GM23248 (cell line): ENCODE data around the gene UST. TPM values are rescaled to one million over a fixed set of nuclear protein-coding genes. Genes with fewer than 3 reads are reported as not detected.
A peak's percentile ranks its signal among the peaks of the same experiment; 100 is the strongest.
"Not testable (repeated sequence)": the region's sequence is repeated elsewhere in the genome, so short reads cannot be mapped to it uniquely, and the experiment has no call there.

Experiments
- DNase-seq: peaks from one replicate; pipeline ENCODE4 v3.0.0-alpha.2; 2015
- H2AFZ ChIP-seq: fragments of 200-600 bp; sonication (generic); 2 replicates; pipeline ENCODE4 v1.6.1; 2016; ENCODE audit warnings: antibody characterized with exemption
- H3F3A ChIP-seq: fragments of 200-600 bp; sonication (generic); 2 replicates; pipeline ENCODE4 v1.6.1; 2016; ENCODE audit warnings: mild to moderate bottlenecking, antibody characterized with exemption, mixed run types; ENCODE audit not compliant: insufficient read depth
- H3K27ac ChIP-seq: fragments of 200-600 bp; sonication (generic); 2 replicates; pipeline ENCODE4 v1.5.1; 2016; ENCODE audit warnings: mild to moderate bottlenecking
- H3K27me3 ChIP-seq: fragments of 200-600 bp; sonication (generic); replicated peaks from 2 replicates; pipeline ENCODE4 v1.6.1; 2016; ENCODE audit warnings: mild to moderate bottlenecking; ENCODE audit not compliant: insufficient read depth
- H3K36me3 ChIP-seq: fragments of 200-600 bp; sonication (generic); 2 replicates; pipeline ENCODE4 v1.6.1; 2016; ENCODE audit warnings: low read depth, mild to moderate bottlenecking
- H3K4me1 ChIP-seq: fragments of 200-600 bp; sonication (generic); 2 replicates; pipeline ENCODE4 v1.6.1; 2016; ENCODE audit warnings: mild to moderate bottlenecking; ENCODE audit not compliant: insufficient read depth
- H3K4me2 ChIP-seq: fragments of 200-600 bp; sonication (generic); one replicate; pipeline ENCODE4 v1.6.1; 2016; ENCODE audit warnings: mild to moderate bottlenecking; ENCODE audit not compliant: unreplicated experiment
- H3K4me3 ChIP-seq: fragments of 200-600 bp; sonication (generic); 2 replicates; pipeline ENCODE4 v1.5.1; 2016; ENCODE audit warnings: mild to moderate bottlenecking
- H3K79me2 ChIP-seq: fragments of 200-600 bp; sonication (generic); 2 replicates; pipeline ENCODE4 v1.6.1; 2016; ENCODE audit warnings: mild to moderate bottlenecking; ENCODE audit not compliant: insufficient read depth
- H3K9ac ChIP-seq: fragments of 200-600 bp; sonication (generic); 2 replicates; pipeline ENCODE4 v1.6.1; 2016; ENCODE audit warnings: mild to moderate bottlenecking
- H3K9me2 ChIP-seq: fragments of 200-600 bp; sonication (generic); 2 replicates; pipeline ENCODE4 v1.6.1; 2016; ENCODE audit warnings: mixed run types, mild to moderate bottlenecking, moderate library complexity; ENCODE audit not compliant: insufficient read depth
- H3K9me3 ChIP-seq: fragments of 200-600 bp; sonication (generic); one replicate; pipeline ENCODE4 v1.6.1; 2017; ENCODE audit warnings: low read depth
- H4K20me1 ChIP-seq: fragments of 200-600 bp; sonication (generic); 2 replicates; pipeline ENCODE4 v1.6.0; 2016; ENCODE audit not compliant: insufficient read depth
- EZH2 ChIP-seq: fragments of 200-600 bp; sonication (generic); IDR thresholded peaks from 2 replicates; pipeline ENCODE4 v1.6.1; 2018; ENCODE audit warnings: antibody characterized with exemption, mild to moderate bottlenecking; ENCODE audit not compliant: insufficient read depth, poor library complexity, severe bottlenecking
- EZH2phosphoT487 ChIP-seq: fragments of 200-600 bp; sonication (generic); IDR thresholded peaks from 2 replicates; pipeline ENCODE4 v1.6.1; 2018; ENCODE audit warnings: antibody characterized with exemption, moderate library complexity, mild to moderate bottlenecking, low read depth; ENCODE audit not compliant: insufficient read depth
- WGBS, 2 experiments: methylation state at CpG; one replicate each; pipeline ENCODE4 v1.1.6; 2015 to 2017; ENCODE audit warnings: low lambda C conversion rate in 2 of 2, low coverage in 1 of 2; ENCODE audit errors: missing lambda C conversion rate in 2 of 2; 5-methylcytosine and 5-hydroxymethylcytosine counted together
- in situ Hi-C: fragments of 300-500 bp; cut with MboI; formaldehyde crosslinking; loops from 2 replicates; pipeline ENCODE4 v1.15.0; 2020
- polyA plus RNA-seq: library from polyadenylated mRNA; unstranded; fragments of >200 nt; fragmentation: Nextera tagmentation; extraction: Ambion mirVana; gene quantifications from 2 replicates; pipeline ENCODE4 v1.2.1, GENCODE V29; 2016
- total RNA-seq: library from RNA; depleted of rRNA; stranded (reverse); fragments of >200 nt; shearing (Covaris generic); gene quantifications from 2 replicates; pipeline ENCODE4 v1.2.3, GENCODE V29; 2014

UST gene
- total and polyA plus RNA-seq, 2 experiments from 2014 or later: 10.1 to 23.3 TPM

DNA sequence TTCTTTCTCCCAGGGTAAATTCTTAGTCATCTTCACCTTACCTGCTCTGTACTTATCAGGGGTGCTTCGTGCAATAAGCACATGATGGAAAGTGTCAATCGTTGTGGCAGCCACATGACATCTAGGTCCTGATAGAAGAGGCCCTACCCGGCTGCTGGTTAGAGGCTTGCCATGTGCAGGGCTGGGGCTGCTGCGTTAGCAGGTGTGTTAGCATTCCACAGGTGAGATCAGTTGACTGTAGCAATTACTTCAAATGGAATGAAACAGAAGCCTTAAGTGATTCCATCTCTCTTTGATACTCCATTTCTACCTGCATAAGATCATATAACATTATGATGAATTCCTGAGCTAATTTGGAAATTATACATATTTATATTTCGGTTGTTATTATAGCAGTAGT, 127.0 kb downstream of the UST start:
- Histone ChIP-seq H3K4me3 (no peak overlapping the region), H2AFZ (no peak overlapping the region), H3K79me2 (peaks cover 37% of the 10 kb centered on the region), H3K9me2 (no peaks in the 10 kb centered on the region), H3K27me3 (no peaks in the 10 kb centered on the region), H3K27ac (no peak overlapping the region), H3K36me3 (no peaks in the 10 kb centered on the region), H3F3A (peaks cover 14% of the 10 kb centered on the region), H3K9me3 (no peaks in the 10 kb centered on the region), H3K9ac (no peak overlapping the region), H3K4me1 (peaks cover 22% of the 10 kb centered on the region), H3K4me2 (no peak overlapping the region), H4K20me1 (no peaks in the 10 kb centered on the region)
- DNase-seq: no peak
- in situ Hi-C loops: no loop called here
- WGBS, 2 experiments: 74 to 76% methylated on average over 5 of the region's 5 CpGs
- TF ChIP-seq EZH2phosphoT487 (no peak), EZH2 (no peak)

DNA sequence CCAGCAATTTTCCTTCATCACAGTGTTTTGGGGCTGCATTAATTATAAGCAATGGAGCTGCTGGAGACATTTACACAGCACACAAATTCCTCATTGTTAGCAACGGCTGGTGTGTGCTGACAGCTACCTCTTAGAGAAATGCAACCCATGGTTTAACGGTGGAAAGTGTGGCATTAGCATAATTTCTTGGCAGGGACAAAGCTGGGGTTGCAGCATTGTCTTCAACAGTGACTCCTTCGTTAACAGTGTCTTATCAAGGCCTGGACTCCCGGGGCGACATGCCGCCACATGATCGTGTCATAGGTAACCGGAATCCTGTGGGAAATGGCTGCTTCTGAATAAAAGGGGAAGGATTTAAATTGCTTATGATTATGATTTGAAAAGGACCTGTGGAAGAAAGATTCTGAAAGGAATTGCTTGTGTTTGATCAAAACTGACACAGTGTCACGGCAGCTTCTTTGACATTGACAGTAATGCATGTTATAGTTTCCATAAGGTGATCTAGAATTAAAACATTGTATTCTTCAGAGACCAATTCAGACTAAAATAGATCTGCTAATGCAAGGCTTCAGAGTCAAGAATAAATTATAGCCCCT, 128.0 kb downstream of the UST start:
- Histone ChIP-seq H3K36me3 (no peaks in the 10 kb centered on the region), H3F3A (peaks cover 6% of the 10 kb centered on the region; the same call in 1 of the 2 replicates), H3K4me1 (peaks cover 13% of the 10 kb centered on the region), H3K27ac (no peak overlapping the region; the same call in 1 of the 2 replicates), H4K20me1 (no peaks in the 10 kb centered on the region), H3K9ac (no peak overlapping the region), H3K4me3 (no peak overlapping the region), H3K9me3 (no peaks in the 10 kb centered on the region), H3K4me2 (no peak overlapping the region), H3K79me2 (peaks cover 37% of the 10 kb centered on the region), H3K9me2 (no peaks in the 10 kb centered on the region), H2AFZ (no peak overlapping the region), H3K27me3 (no peaks in the 10 kb centered on the region)
- in situ Hi-C loops: no loop called here
- DNase-seq: peak; percentile 62
- TF ChIP-seq EZH2phosphoT487 (no peak), EZH2 (no peak)
- WGBS, 2 experiments: 52% methylated on average over 9 of the region's 9 CpGs

DNA sequence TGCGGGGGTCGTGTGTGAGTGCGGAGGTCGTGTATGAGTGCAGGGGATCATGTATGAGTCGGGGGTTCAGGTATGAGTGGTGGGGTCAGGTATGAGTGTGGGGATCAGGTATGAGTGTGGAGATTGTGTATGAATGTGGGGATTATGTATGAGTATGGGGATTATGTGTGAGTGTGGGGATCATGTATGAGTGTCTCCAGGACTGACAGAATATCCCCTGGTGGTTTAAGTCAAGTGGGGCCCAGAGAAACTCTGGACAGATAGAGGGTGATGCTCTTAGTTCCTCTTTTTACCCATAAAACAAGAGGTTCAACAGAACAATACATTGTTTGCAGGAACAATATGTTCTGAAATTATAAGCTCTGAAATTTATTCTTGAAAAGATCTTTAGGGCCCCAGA, 131.9 kb downstream of the UST start:
- Histone ChIP-seq H3K4me2 (no peak overlapping the region), H3K36me3 (no peaks in the 10 kb centered on the region), H3K9me2 (no peaks in the 10 kb centered on the region), H3K4me1 (peaks cover 9% of the 10 kb centered on the region), H3K27ac (no peak overlapping the region), H3K9ac (no peak overlapping the region), H3K9me3 (no peaks in the 10 kb centered on the region), H3F3A (no peaks in the 10 kb centered on the region), H3K4me3 (no peak overlapping the region), H3K27me3 (no peaks in the 10 kb centered on the region), H3K79me2 (peaks cover 47% of the 10 kb centered on the region), H2AFZ (no peak overlapping the region), H4K20me1 (no peaks in the 10 kb centered on the region)
- no peak for TF ChIP-seq EZH2
- TF ChIP-seq EZH2phosphoT487: no peak
- DNase-seq: no peak
- 81 to 84% methylated on average over 5 of the region's 5 CpGs for WGBS, 2 experiments
- in situ Hi-C loops: no loop called here

DNA sequence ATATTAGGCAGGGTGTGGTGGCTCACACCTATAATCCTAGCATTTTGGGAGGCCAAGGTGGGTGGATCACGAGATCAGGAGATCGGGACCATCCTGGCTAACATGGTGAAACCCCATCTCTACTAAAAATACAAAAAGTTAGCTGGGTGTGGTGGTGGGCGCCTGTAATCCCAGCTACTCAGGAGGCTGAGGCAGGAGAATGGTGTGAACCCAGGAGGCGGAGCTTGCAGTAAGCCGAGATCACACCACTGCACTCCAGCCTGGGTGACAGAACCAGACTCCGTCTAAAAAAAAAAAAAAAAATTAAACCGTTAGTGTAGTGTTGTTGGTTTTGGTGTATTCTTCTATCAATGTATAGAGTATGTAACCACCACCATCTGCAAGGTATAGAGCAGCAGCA, 133.9 kb downstream of the UST start:
- H3K9me2 ChIP-seq, H3K27ac ChIP-seq, H3K9ac ChIP-seq, H4K20me1 ChIP-seq, DNase-seq, H3K4me2 ChIP-seq, H3K4me1 ChIP-seq, H3K36me3 ChIP-seq, H3K4me3 ChIP-seq, H2AFZ ChIP-seq, H3K9me3 ChIP-seq, in situ Hi-C loops, H3K27me3 ChIP-seq, H3F3A ChIP-seq: not testable (repeated sequence)
- WGBS, 2 experiments: 80 to 91% methylated on average over 6 to 7 of the region's 7 CpGs
- peaks cover 47% of the 10 kb centered on the region for H3K79me2 ChIP-seq
